Left lung (tissue), 10 donors: ENCODE results near the gene PCDHGA6. TPM values are rescaled to one million over a fixed set of nuclear protein-coding genes. Genes with fewer than 3 reads are reported as not detected.
"Not testable (repeated sequence)": the region's sequence is repeated elsewhere in the genome, so short reads cannot be mapped to it uniquely, and the experiment has no call there.

Experiments
- ATAC-seq: fragments of 200-7000 bp; cut with Tn5 transposase; one replicate; pipeline ENCODE4 v1.9.1; 2020; ENCODE audit warnings: moderate library complexity
- DNase-seq, 4 donors: peaks; one replicate each; pipeline ENCODE4 v3.0.0-alpha.2; 2013 to 2020
- H3K27ac ChIP-seq, 2 donors: fragments of 200-600 bp; sonication (generic) in 1 of 2; one replicate each; pipeline versions ENCODE4 v1.5.0 to v1.8.0; 2020 to 2021
- H3K27me3 ChIP-seq, 2 donors: fragments of 200-600 bp; sonication (generic) in 1 of 2; one replicate each; pipeline versions ENCODE4 v1.5.0 to v1.8.0; 2020 to 2021
- H3K36me3 ChIP-seq, 2 donors: fragments of 200-600 bp; sonication (generic) in 1 of 2; one replicate each; pipeline versions ENCODE4 v1.5.0 to v1.8.0; 2020 to 2021
- H3K4me1 ChIP-seq, 2 donors: fragments of 200-600 bp; one replicate each; pipeline ENCODE4 v1.8.0; 2021
- H3K4me3 ChIP-seq, 2 donors: fragments of 200-600 bp; sonication (generic) in 1 of 2; one replicate each; pipeline versions ENCODE4 v1.5.0 to v1.8.0; 2020 to 2021; ENCODE audit warnings: mild to moderate bottlenecking in 1 of 2
- H3K9me3 ChIP-seq, 2 donors: fragments of 200-600 bp; sonication (generic) in 1 of 2; one replicate each; pipeline versions ENCODE4 v1.5.0 to v1.8.0; 2020 to 2021
- intact Hi-C, 2 donors: fragments of 100-400 bp; cut with DNase I; formaldehyde crosslinking; loops; one replicate each; pipeline versions ENCODE4 v1.11.2 to v1.14.2; 2022
- polyA plus RNA-seq, 6 donors: library from polyadenylated mRNA; unstranded; fragments of 120-200 nt; gene quantifications; one replicate each; pipeline ENCODE4 v1.2.1, GENCODE V29; 2013; ENCODE audit not compliant: insufficient read length in 6 of 6
- total RNA-seq, 2 donors: library from RNA; stranded (reverse); fragmentation: NEBNext Ultra II Directional; extraction: Animal tissue kit (Norgen Biotek cat#: 25700); gene quantifications; one replicate each; pipeline ENCODE4 v1.2.1, GENCODE V29; 2021
- TF ChIP-seq, protein P1 (sequence below), 2 donors: fragments of 200-600 bp; sonication (generic) in 1 of 2; IDR thresholded peaks; one replicate each; pipeline versions ENCODE4 v1.5.0 to v1.8.0; 2021; ENCODE audit warnings: antibody characterized with exemption in 2 of 2
- donor health status: DM: no; HTN: yes; CAD: no.
- donor health status: DM: no; HTN: no; CAD: no.

PCDHGA6 gene
- total and polyA plus RNA-seq, 8 donors = 2.9 to 6.5 (median 5.4) TPM

DNA sequence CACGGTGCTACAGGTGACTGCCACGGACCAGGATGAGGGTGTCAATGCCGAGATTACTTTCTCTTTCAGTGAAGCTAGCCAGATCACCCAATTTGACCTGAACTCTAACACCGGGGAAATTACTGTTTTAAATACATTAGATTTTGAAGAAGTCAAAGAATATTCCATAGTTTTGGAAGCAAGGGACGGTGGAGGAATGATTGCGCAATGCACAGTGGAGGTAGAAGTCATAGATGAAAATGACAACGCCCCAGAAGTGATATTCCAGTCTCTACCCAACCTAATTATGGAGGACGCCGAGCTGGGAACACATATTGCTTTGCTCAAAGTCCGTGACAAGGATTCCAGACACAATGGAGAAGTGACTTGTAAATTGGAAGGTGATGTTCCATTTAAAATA is 15.0 kb downstream of the PCDHGA6 start:
- Histone ChIP-seq H3K4me1 (no peaks in the 10 kb centered on the region), H3K36me3 (no peaks in the 10 kb centered on the region), H3K9me3 (peaks cover 0 to 92% of the 10 kb centered on the region in 2 donors), H3K27me3 (peaks cover 5 to 90% of the 10 kb centered on the region in 2 donors), H3K27ac (no peak overlapping the region), H3K4me3 (no peak overlapping the region)
- DNase-seq = no peak
- TF ChIP-seq, protein P1, sequence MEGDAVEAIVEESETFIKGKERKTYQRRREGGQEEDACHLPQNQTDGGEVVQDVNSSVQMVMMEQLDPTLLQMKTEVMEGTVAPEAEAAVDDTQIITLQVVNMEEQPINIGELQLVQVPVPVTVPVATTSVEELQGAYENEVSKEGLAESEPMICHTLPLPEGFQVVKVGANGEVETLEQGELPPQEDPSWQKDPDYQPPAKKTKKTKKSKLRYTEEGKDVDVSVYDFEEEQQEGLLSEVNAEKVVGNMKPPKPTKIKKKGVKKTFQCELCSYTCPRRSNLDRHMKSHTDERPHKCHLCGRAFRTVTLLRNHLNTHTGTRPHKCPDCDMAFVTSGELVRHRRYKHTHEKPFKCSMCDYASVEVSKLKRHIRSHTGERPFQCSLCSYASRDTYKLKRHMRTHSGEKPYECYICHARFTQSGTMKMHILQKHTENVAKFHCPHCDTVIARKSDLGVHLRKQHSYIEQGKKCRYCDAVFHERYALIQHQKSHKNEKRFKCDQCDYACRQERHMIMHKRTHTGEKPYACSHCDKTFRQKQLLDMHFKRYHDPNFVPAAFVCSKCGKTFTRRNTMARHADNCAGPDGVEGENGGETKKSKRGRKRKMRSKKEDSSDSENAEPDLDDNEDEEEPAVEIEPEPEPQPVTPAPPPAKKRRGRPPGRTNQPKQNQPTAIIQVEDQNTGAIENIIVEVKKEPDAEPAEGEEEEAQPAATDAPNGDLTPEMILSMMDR (IDR thresholded peaks at IDR 0.05) = no peak
- intact Hi-C loops = no loop called here
- no peak for ATAC-seq

DNA sequence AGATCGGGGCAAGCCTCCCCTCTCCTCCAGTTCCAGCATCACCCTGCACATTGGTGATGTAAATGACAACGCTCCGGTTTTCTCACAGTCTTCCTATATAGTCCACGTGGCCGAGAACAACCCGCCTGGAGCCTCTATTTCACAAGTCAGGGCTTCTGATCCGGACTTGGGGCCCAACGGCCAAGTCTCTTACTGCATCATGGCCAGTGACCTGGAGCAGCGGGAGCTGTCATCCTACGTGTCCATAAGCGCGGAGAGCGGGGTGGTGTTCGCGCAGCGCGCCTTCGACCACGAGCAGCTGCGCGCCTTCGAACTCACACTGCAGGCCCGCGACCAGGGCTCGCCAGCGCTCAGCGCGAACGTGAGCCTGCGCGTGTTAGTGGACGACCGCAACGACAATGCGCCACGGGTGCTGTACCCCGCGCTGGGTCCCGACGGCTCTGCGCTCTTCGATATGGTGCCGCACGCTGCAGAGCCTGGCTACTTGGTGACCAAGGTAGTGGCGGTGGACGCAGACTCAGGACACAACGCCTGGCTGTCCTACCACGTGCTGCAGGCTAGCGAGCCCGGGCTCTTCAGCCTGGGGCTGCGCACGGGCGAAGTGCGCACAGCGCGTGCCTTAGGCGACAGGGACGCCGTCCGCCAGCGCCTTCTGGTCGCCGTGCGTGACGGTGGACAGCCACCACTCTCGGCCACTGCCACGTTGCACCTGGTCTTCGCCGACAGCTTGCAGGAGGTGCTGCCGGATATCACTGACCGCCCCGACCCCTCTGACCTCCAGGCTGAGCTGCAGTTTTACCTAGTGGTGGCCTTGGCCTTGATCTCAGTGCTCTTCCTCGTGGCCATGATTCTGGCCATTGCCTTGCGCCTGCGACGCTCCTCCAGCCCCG is 15.7 kb downstream of the PCDHGA6 start:
- TF ChIP-seq, protein P1 (IDR thresholded peaks at IDR 0.05) = no peak
- intact Hi-C loops = loop anchor here in 1 of 2 donors (5.0 kb wide), 1 partner anchor 43 kb away; the partner anchor contains the start of gene PCDHGA12
- Histone ChIP-seq H3K27me3 (peaks cover 5 to 90% of the 10 kb centered on the region in 2 donors), H3K36me3 (no peaks in the 10 kb centered on the region), H3K27ac (no peak overlapping the region), H3K4me1 (no peaks in the 10 kb centered on the region), H3K9me3 (peaks cover 0 to 91% of the 10 kb centered on the region in 2 donors), H3K4me3 (no peak overlapping the region)
- DNase-seq (no peak), ATAC-seq (no peak)

DNA sequence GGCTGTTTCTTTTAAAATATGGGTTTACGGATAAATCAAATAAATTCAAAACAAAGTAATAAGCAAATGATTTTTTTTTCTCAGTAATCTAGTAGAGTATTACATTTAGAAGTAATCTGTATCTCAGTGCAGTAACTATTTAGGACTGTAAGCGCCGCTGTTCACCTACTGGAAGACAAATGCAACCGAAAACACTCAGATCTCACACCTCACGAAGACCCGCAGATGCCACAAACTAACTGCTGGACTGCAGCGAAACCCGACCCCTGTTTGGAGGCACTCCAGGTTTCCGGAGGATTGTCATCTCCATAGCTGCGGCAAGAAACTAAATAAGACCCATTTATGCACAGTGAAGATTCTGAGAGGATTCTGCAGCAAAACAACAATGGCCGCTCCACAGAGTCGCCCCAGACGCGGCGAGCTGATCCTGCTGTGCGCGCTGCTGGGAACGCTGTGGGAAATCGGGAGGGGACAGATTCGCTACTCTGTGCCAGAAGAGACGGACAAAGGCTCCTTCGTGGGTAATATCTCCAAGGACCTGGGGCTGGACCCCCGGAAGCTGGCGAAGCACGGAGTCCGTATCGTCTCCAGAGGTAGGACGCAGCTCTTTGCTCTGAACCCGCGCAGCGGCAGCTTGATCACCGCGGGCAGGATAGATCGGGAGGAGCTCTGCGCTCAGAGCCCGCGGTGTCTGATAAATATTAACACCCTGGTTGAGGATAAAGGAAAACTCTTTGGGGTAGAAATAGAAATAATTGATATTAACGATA is 18.9 kb downstream of the PCDHGA6 start, which contains the start of gene PCDHGA8:
Gene PCDHGA8 (plus strand): TSS at position 205 of the 770 bp plus-strand sequence. CDS start 181 bp downstream, at position 386.
- TF ChIP-seq, protein P1 (IDR thresholded peaks at IDR 0.05) = no peak
- H3K4me1 ChIP-seq = no peaks in the 10 kb centered on the region
- H3K4me3 ChIP-seq = no peak within 1 kb of the TSS
- DNase-seq = no peak
- intact Hi-C loops = loop anchor here in 1 of 2 donors (5.0 kb wide), 1 partner anchor 40 kb away; the partner anchor contains the start of gene PCDHGA12
- H3K9me3 ChIP-seq = peaks cover 0 to 73% of the 10 kb centered on the region in 2 donors
- peaks cover 5 to 89% of the 10 kb centered on the region in 2 donors for H3K27me3 ChIP-seq
- no peaks in the 10 kb centered on the region for H3K36me3 ChIP-seq
- H3K27ac ChIP-seq = no peak within 1 kb of the TSS
- ATAC-seq = no peak

DNA sequence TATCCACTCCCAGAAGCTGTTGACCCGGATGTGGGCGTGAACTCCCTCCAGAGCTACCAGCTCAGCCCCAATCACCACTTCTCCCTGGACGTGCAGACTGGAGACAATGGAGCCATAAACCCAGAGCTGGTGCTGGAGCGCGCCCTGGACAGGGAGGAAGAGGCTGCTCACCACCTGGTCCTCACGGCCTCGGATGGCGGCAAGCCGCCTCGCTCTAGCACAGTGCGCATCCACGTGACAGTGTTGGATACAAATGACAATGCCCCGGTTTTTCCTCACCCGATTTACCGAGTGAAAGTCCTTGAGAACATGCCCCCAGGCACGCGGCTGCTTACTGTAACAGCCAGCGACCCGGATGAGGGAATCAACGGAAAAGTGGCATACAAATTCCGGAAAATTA is 19.6 kb downstream of the PCDHGA6 start:
- Histone ChIP-seq H3K27ac (no peak overlapping the region), H3K27me3 (peaks cover 5 to 89% of the 10 kb centered on the region in 2 donors), H3K4me3 (no peak overlapping the region), H3K36me3 (no peaks in the 10 kb centered on the region), H3K4me1 (no peaks in the 10 kb centered on the region), H3K9me3 (peaks cover 0 to 74% of the 10 kb centered on the region in 2 donors)
- ATAC-seq = no peak
- TF ChIP-seq, protein P1 (IDR thresholded peaks at IDR 0.05) = no peak
- no peak for DNase-seq
- intact Hi-C loops = loop anchor here in 1 of 2 donors (5.0 kb wide), 1 partner anchor 39 kb away; the partner anchor contains the start of gene PCDHGA12

DNA sequence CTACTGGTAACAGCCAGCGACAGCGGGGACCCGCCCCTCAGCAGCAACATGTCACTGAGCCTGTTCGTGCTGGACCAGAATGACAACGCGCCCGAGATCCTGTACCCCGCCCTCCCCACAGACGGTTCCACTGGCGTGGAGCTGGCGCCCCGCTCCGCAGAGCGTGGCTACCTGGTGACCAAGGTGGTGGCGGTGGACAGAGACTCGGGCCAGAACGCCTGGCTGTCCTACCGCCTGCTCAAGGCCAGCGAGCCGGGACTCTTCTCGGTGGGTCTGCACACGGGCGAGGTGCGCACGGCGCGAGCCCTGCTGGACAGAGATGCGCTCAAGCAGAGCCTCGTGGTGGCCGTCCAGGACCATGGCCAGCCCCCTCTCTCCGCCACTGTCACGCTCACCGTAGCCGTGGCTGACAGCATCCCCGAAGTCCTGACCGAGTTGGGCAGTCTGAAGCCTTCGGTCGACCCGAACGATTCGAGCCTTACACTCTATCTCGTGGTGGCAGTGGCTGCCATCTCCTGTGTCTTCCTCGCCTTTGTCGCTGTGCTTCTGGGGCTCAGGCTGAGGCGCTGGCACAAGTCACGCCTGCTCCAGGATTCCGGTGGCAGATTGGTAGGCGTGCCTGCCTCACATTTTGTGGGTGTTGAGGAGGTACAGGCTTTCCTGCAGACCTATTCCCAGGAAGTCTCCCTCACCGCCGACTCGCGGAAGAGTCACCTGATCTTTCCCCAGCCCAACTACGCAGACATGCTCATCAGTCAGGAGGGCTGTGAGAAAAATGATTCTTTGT is 20.9 kb downstream of the PCDHGA6 start:
- DNase-seq, ATAC-seq, H3K36me3 ChIP-seq, H3K4me1 ChIP-seq, H3K4me3 ChIP-seq, H3K27ac ChIP-seq: not testable (repeated sequence)
- intact Hi-C loops = loop anchor here in 1 of 2 donors (5.0 kb wide), 1 partner anchor 38 kb away; the partner anchor contains the start of gene PCDHGA12
- Histone ChIP-seq H3K9me3 (peaks cover 0 to 73% of the 10 kb centered on the region in 2 donors), H3K27me3 (peaks cover 16 to 89% of the 10 kb centered on the region in 2 donors)
